Measurements from ENCODE around the gene CMTM6. TPM values are rescaled to one million over a fixed set of nuclear protein-coding genes. Genes with fewer than 3 reads are reported as not detected.

Gene CMTM6
- total and polyA plus RNA-seq, 9 of the 15 experiments (the other 6 are each of a cell fraction or from before 2014, with no cell fraction given): 8.9 to 39.7 (median 19.5) TPM

DNA sequence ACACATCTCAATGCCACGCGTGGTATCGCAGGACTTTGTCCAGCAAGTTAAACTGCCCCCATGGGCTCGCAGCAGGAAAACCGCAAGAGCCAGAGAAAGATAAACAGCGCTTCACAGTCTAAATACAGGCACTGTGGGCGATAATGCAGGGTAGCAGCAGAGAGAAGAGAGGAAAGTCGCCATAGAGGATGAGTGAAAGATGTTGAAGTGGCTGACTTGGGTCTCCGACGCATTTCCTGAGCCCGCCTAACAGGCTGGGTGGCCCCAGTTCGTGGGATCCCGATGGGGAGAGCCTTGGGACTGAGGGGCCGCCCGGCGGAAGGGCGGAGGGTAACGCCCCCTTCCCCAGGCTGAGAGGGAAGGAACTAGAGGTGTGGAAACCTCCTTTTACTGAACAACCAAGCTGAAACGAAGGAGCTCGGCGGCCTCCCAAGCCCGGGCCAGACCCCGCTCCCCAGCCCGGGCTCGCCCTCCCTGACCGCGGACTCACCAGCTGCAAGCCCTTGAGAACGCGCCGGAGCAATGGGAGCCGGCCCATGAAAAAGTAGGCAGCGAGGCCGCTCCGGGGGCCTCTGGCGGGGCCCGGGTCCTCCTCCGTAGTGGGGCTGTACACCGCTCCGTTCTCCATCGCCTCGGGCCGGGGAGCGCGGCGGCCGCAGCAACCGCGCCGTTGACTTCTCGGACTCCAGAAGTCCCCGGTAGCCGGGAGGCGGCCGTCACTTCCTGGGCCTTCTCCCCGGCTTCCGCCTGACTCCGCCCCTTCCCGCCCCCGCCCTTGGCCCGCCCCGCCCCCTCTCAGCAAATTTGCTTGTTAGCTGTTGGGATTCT, at the start of gene CMTM6 (continued):
- TF ChIP-seq SUPT5H (IDR thresholded peaks at IDR 0.05) (peak; percentile 85), MXI1 (IDR thresholded peaks at IDR 0.05; ENCODE audit: low read depth, low read length) (peak; percentile 30; the same call in 1 of the 2 replicates), TBL1XR1 (IDR thresholded peaks at IDR 0.05; ENCODE audit: low read length in 2 of 2) (peak in 1 of 2 experiments; percentile 70; a peak in 1 of 4 replicates), FOXJ2 (tag; IDR thresholded peaks at IDR 0.05) (0 out of 2 replicates have a peak, but pooled peaks have one; percentile 20), MAFF (IDR thresholded peaks at IDR 0.05; ENCODE audit: low read length) (no peak), RCOR1 (IDR thresholded peaks at IDR 0.05; ENCODE audit: borderline replicate concordance in 1 of 2, low read depth in 2 of 2, low read length in 2 of 2) (peak; percentile 77 to 85), ELF2 (CRISPR knock-in tag; IDR thresholded peaks at IDR 0.05) (peak; percentile 27; the same call in 1 of the 2 replicates), JUND (IDR thresholded peaks at IDR 0.05; ENCODE audit: borderline replicate concordance, low read depth, low read length) (0 out of 2 replicates have a peak, but pooled peaks have one; percentile 22), JUND (tag; IDR thresholded peaks at IDR 0.05; ENCODE audit: borderline replicate concordance, low read depth, low read length) (no peak; the same call in 2 of the 3 replicates), PHF20 (IDR thresholded peaks at IDR 0.05; ENCODE audit: partially characterized antibody) (peak; percentile 68), CCNT2 (IDR thresholded peaks at IDR 0.05; ENCODE audit: borderline replicate concordance, extremely low read depth, insufficient read length, low read depth, low read length) (peak; percentile 55), ATF7 (IDR thresholded peaks at IDR 0.05) (peak; percentile 51), PRMT5 (CRISPR knock-in tag; IDR thresholded peaks at IDR 0.05) (no peak), PRPF4 (IDR thresholded peaks at IDR 0.05; ENCODE audit: insufficient read depth, low read depth, low read length, poor library complexity, severe bottlenecking) (no peak), PML (IDR thresholded peaks at IDR 0.05; ENCODE audit: low read length) (peak; percentile 47; the same call in 1 of the 2 replicates), POLR2B (IDR thresholded peaks at IDR 0.05; ENCODE audit: low read depth, partially characterized antibody) (peak; percentile 83), CREM (IDR thresholded peaks at IDR 0.05; ENCODE audit: low read depth) (peak; percentile 71), CXXC5 (CRISPR knock-in tag; IDR thresholded peaks at IDR 0.05) (peak; percentile 54; the same call in 1 of the 2 replicates), THRAP3 (IDR thresholded peaks at IDR 0.05; ENCODE audit: borderline replicate concordance) (no peak), HDAC1 (IDR thresholded peaks at IDR 0.05) (peak in 1 of 2 experiments; percentile 92; a peak in 3 of 4 replicates), BCOR (IDR thresholded peaks at IDR 0.05) (peak; percentile 88; the same call in 1 of the 2 replicates), ELF4 (CRISPR knock-in tag; IDR thresholded peaks at IDR 0.05) (0 out of 2 replicates have a peak, but pooled peaks have one; percentile 59), CREB1 (IDR thresholded peaks at IDR 0.05) (peak; percentile 34; the same call in 1 of the 2 replicates), CREB1 (CRISPR knock-in tag; IDR thresholded peaks at IDR 0.05) (no peak), CC2D1A (IDR thresholded peaks at IDR 0.05) (0 out of 2 replicates have a peak, but pooled peaks have one; percentile 27), POLR2A (conservative IDR thresholded peaks at IDR 0.05) (peak; percentile 87), HDAC2 (IDR thresholded peaks at IDR 0.05) (peak; percentile 84)
- TF ChIP-seq, protein P1, sequence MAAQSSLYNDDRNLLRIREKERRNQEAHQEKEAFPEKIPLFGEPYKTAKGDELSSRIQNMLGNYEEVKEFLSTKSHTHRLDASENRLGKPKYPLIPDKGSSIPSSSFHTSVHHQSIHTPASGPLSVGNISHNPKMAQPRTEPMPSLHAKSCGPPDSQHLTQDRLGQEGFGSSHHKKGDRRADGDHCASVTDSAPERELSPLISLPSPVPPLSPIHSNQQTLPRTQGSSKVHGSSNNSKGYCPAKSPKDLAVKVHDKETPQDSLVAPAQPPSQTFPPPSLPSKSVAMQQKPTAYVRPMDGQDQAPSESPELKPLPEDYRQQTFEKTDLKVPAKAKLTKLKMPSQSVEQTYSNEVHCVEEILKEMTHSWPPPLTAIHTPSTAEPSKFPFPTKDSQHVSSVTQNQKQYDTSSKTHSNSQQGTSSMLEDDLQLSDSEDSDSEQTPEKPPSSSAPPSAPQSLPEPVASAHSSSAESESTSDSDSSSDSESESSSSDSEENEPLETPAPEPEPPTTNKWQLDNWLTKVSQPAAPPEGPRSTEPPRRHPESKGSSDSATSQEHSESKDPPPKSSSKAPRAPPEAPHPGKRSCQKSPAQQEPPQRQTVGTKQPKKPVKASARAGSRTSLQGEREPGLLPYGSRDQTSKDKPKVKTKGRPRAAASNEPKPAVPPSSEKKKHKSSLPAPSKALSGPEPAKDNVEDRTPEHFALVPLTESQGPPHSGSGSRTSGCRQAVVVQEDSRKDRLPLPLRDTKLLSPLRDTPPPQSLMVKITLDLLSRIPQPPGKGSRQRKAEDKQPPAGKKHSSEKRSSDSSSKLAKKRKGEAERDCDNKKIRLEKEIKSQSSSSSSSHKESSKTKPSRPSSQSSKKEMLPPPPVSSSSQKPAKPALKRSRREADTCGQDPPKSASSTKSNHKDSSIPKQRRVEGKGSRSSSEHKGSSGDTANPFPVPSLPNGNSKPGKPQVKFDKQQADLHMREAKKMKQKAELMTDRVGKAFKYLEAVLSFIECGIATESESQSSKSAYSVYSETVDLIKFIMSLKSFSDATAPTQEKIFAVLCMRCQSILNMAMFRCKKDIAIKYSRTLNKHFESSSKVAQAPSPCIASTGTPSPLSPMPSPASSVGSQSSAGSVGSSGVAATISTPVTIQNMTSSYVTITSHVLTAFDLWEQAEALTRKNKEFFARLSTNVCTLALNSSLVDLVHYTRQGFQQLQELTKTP (IDR thresholded peaks at IDR 0.05; ENCODE audit: low read depth in 1 of 2, partially characterized antibody in 2 of 2): peak in 1 of 2 experiments; percentile 52

Measured in K562 (cell line).